NCI-H82 treated with DMSO at 0.1 percent for 48 hours (cell line): Measurements from ENCODE around the gene MAP3K13.
"Not testable (repeated sequence)": the region's sequence is repeated elsewhere in the genome, so short reads cannot be mapped to it uniquely, and the experiment has no call there.

Experiments used
- DNase-seq: peaks from one replicate; lab custom pipeline; 2025; ENCODE audit not compliant: unreplicated experiment; lab: John Stamatoyannopoulos, UW

MAP3K13 gene

GRCh38 chr3:185393055-185393454, 30.1 kb downstream of the MAP3K13 start:
- DNase-seq = no peak

- DNase-seq = peak; percentile 55
Observed at GRCh38 chr3:185397676-185398075, 34.7 kb downstream of the MAP3K13 start.

- DNase-seq = no peak
Observed at GRCh38 chr3:185399737-185400667, 37.1 kb downstream of the MAP3K13 start.

- DNase-seq = no peak
Observed at GRCh38 chr3:185400866-185401265, 37.9 kb downstream of the MAP3K13 start.

- peak; percentile 98 for DNase-seq
Observed at GRCh38 chr3:185401319-185401955, 38.5 kb downstream of the MAP3K13 start.

GRCh38 chr3:185402561-185402960, 39.6 kb downstream of the MAP3K13 start:
- peak; percentile 100 for DNase-seq

- DNase-seq = peak; percentile 97
Observed at GRCh38 chr3:185403002-185403401, 40.1 kb downstream of the MAP3K13 start.

GRCh38 chr3:185405243-185405642, 42.3 kb downstream of the MAP3K13 start:
- DNase-seq = no peak

- DNase-seq = no peak
Observed at GRCh38 chr3:185405664-185406063, 42.7 kb downstream of the MAP3K13 start.

GRCh38 chr3:185406121-185406620, 43.2 kb downstream of the MAP3K13 start:
- peak; percentile 95 for DNase-seq

GRCh38 chr3:185409957-185410356, 47.0 kb downstream of the MAP3K13 start:
- DNase-seq = no peak

GRCh38 chr3:185411133-185411532, 48.2 kb downstream of the MAP3K13 start:
- no peak for DNase-seq

- no peak for DNase-seq
Observed at GRCh38 chr3:185416513-185416912, 53.6 kb downstream of the MAP3K13 start.

GRCh38 chr3:185418561-185418977, 55.6 kb downstream of the MAP3K13 start:
- DNase-seq = not testable (repeated sequence)

- DNase-seq = no peak
Observed at GRCh38 chr3:185420762-185421161, 57.8 kb downstream of the MAP3K13 start.

GRCh38 chr3:185421577-185422232, 58.8 kb downstream of the MAP3K13 start:
- DNase-seq = no peak

- DNase-seq = no peak
Observed at GRCh38 chr3:185422677-185423076, 59.7 kb downstream of the MAP3K13 start.

- DNase-seq = no peak
Observed at GRCh38 chr3:185423178-185423577, 60.2 kb downstream of the MAP3K13 start.

GRCh38 chr3:185424435-185424834, 61.5 kb downstream of the MAP3K13 start:
- DNase-seq = no peak

GRCh38 chr3:185430375-185430774, 67.4 kb downstream of the MAP3K13 start:
- no peak for DNase-seq

GRCh38 chr3:185439745-185440466, 77.0 kb downstream of the MAP3K13 start:
- DNase-seq = no peak
